Effector memory CD4-positive, alpha-beta T cell (primary cell): ENCODE measurements around the gene PSMG2.

ENCODE experiments used
- DNase-seq, 3 donors: peaks; one replicate each; pipeline ENCODE4 v3.0.0-alpha.2; 2020
- H3K27ac ChIP-seq: 2 replicates; pipeline ENCODE4 v1.7.0; 2013; ENCODE audit warnings: mild to moderate bottlenecking, low read length, moderate library complexity; ENCODE audit not compliant: insufficient read depth, poor library complexity, severe bottlenecking
- H3K27me3 ChIP-seq: replicated peaks from 2 replicates; pipeline ENCODE4 v1.7.0; 2013; ENCODE audit warnings: mild to moderate bottlenecking, low read length; ENCODE audit not compliant: insufficient read depth, control insufficient read depth, poor library complexity, severe bottlenecking
- H3K36me3 ChIP-seq: 2 replicates; pipeline ENCODE4 v1.7.0; 2013; ENCODE audit warnings: mild to moderate bottlenecking, low read length, moderate library complexity; ENCODE audit not compliant: control insufficient read depth, insufficient read depth
- H3K4me1 ChIP-seq: 2 replicates; pipeline ENCODE4 v1.7.0; 2013; ENCODE audit warnings: low read length, mild to moderate bottlenecking; ENCODE audit not compliant: control insufficient read depth, insufficient read depth, poor library complexity, severe bottlenecking
- H3K4me3 ChIP-seq: 2 replicates; pipeline ENCODE4 v1.7.0; 2013; ENCODE audit warnings: low read length, low read depth, mild to moderate bottlenecking; ENCODE audit not compliant: insufficient read depth, poor library complexity, severe bottlenecking
- H3K9me3 ChIP-seq: 2 replicates; pipeline ENCODE4 v1.7.0; 2013; ENCODE audit warnings: mild to moderate bottlenecking, low read length, moderate library complexity; ENCODE audit not compliant: control insufficient read depth

Gene PSMG2

DNA sequence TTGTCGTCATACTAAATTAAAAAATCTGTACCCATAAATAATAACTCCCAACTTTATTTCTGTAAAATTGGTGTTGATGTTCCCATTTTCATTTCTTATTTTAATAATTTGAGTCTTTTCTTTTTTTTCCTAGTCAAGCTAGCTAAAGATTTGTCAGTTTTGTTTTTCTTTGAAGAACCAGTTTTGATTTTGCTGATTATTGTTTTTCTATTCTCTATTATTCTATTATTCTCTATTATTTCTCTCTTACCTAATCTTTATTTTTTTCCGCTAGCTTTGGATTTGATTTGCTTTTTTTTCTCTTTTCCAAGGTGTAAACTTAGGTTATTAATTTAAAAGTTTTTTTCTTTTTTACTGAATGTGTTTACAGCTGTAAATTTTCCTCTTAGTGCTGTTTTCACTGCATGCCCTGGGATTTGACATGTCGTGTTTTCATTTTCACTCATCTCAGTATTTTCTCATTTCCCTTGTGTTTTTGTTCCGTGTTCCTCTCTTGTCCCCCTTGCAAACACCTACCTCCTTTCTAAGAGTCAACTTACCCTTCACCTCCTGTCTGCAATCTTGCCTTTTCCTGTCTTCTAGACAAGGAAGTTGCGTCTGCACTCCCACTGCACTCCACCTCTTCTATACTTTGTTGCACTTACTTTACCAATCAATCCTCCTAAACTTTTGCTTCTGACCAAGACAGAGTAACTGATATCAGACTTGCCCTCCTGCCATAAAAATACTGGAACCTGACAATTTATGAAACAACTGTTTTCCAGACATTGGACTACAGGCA, 18.8 kb downstream of the PSMG2 start:
- H3K27ac ChIP-seq = no peak overlapping the region
- H3K9me3 ChIP-seq = no peaks in the 10 kb centered on the region
- no peak overlapping the region for H3K4me3 ChIP-seq
- no peaks in the 10 kb centered on the region for H3K27me3 ChIP-seq
- no peaks in the 10 kb centered on the region for H3K4me1 ChIP-seq
- H3K36me3 ChIP-seq = peaks cover 52% of the 10 kb centered on the region
- DNase-seq = no peak

DNA sequence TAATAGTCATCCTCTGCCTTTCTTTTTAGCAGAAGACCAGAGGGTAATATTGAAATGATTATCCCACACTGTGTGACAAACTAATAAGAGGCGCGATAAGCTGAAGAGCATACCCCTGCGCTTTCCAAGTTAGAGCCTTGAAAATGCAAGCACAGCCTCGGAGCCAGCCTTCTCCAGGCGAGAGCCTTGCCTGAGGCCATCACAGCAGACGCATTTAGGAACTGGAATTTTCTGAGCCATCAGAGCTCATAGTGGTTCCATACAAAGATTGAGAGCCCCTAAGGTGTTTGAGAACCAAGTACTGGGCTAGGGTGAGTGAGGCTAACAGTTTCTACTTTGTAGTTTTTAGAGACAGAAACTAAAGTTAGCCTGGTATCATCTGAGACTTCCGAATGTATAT, 19.9 kb downstream of the PSMG2 start:
- peaks cover 45% of the 10 kb centered on the region for H3K36me3 ChIP-seq
- H3K9me3 ChIP-seq = no peaks in the 10 kb centered on the region
- no peak overlapping the region for H3K4me3 ChIP-seq
- DNase-seq = no peak
- no peaks in the 10 kb centered on the region for H3K27me3 ChIP-seq
- no peak overlapping the region for H3K27ac ChIP-seq
- H3K4me1 ChIP-seq = no peaks in the 10 kb centered on the region

DNA sequence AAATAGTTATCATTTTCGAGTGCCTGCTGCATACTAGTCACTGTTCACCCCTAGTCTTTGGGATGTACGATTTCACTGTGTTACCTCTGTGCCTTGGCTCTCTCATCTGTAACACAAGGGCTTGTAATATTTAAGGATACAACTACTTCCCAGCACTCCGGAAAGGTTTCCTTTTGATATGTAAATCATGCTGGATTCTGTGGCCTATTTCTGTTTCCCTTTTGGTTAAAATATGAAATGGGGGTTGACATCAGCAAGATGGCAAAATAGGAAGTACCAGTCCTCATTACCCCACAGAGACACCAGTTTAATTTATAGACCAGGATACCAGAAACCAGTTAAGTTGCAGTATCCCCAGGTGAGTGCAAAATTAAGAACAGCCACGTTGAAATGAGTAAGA, 23.5 kb downstream of the PSMG2 start:
- no peak overlapping the region for H3K27ac ChIP-seq
- H3K9me3 ChIP-seq = no peaks in the 10 kb centered on the region
- DNase-seq = no peak
- peaks cover 20% of the 10 kb centered on the region for H3K36me3 ChIP-seq
- no peaks in the 10 kb centered on the region for H3K4me1 ChIP-seq
- H3K4me3 ChIP-seq = no peak overlapping the region
- no peaks in the 10 kb centered on the region for H3K27me3 ChIP-seq

DNA sequence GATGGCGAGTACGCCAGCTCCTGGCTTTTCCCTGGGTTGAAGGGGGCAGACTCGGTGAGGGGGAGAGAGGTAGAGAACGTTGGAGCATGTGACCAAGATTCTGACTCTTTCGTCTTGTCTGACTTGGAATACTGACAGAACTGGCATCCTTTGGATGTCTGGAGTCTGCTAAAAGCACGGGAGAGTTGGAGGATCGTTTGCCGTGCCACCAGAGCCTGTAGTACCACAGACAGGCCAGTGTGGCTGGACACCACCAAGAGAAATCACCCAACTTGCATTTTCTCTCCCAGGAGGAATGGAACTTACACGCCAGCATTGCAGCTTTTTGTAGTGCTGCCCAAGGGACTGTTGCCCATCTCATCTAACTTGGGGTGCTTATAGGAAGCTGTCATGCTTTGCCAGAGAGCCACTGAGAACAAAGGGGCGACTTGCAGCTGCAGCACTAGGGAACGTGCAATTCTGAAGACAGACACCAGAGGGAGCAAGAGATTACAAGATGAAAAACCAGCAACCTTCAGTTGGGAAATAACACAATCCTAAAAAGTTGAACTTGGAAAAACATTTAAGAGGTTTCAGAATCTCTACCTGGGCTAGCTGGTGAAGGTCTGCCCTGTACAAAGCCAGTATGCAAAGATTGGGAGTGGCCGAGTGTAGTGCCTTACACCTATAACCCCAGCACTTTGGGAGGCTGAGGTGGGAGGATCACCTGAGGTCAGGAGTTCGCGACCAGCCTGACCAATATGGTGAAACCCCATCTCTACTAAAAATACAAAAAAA, 24.1 kb downstream of the PSMG2 start:
- DNase-seq = peak; percentile 13 to 57 (median 20)
- no peak overlapping the region for H3K27ac ChIP-seq
- no peaks in the 10 kb centered on the region for H3K9me3 ChIP-seq
- H3K4me1 ChIP-seq = no peaks in the 10 kb centered on the region
- no peak overlapping the region for H3K4me3 ChIP-seq
- H3K36me3 ChIP-seq = peaks cover 20% of the 10 kb centered on the region
- no peaks in the 10 kb centered on the region for H3K27me3 ChIP-seq

DNA sequence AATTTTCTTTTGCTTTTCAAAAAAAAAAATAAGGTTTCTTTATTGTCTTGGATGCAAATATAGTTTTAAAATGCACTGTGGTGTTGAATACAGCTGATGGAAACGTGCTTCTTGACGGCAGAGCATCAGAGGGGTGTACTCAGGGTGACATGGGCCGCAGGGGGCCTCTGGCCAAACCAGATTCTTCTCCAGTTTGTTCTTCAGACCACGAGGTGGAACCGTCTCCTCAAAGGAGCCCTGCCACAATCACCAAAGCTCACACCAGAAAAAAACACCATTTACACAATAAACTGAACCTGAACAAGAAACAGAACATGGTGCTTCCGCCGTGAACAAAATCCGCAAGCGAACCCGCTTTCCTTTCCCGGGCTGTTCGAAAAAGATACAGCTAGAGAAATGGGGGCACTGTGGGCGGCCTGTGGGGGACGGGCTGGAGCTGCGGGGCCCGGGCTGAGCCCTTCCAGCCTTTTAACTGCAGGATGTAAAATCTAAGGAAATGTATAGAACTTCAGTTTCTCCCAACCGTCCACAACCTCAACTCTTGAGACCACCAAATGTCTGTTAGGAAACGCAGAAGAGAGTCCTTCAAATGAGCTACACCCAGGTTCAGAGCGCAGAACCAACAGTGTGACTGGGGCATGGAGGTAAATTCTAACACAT, 34.5 kb downstream of the PSMG2 start:
- H3K27ac ChIP-seq = no peak overlapping the region
- H3K36me3 ChIP-seq = no peaks in the 10 kb centered on the region
- H3K4me1 ChIP-seq = no peaks in the 10 kb centered on the region
- no peak overlapping the region for H3K4me3 ChIP-seq
- no peaks in the 10 kb centered on the region for H3K27me3 ChIP-seq
- no peak for DNase-seq
- H3K9me3 ChIP-seq = no peaks in the 10 kb centered on the region

DNA sequence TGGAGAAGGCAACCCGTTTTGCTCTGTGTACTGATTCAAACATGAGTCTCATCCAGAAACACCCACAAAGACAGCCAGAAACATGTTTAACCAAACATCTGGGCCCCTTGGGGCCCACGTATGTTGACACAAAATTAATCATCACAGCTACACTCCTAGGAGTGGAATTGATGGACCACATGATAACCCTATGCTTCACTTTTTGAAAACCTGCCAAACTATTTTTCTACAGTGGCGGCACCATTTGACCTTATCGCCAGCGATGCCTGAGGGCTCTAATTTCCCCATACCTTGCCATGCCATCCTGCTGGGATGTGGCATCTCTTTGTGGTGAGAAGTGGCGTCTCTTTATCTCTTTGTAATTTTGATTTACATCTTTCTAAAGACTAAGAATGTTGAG, 38.5 kb downstream of the PSMG2 start:
- no peaks in the 10 kb centered on the region for H3K4me1 ChIP-seq
- H3K36me3 ChIP-seq = no peaks in the 10 kb centered on the region
- H3K9me3 ChIP-seq = no peaks in the 10 kb centered on the region
- H3K27me3 ChIP-seq = no peaks in the 10 kb centered on the region
- H3K4me3 ChIP-seq = no peak overlapping the region
- H3K27ac ChIP-seq = no peak overlapping the region
- DNase-seq = no peak

DNA sequence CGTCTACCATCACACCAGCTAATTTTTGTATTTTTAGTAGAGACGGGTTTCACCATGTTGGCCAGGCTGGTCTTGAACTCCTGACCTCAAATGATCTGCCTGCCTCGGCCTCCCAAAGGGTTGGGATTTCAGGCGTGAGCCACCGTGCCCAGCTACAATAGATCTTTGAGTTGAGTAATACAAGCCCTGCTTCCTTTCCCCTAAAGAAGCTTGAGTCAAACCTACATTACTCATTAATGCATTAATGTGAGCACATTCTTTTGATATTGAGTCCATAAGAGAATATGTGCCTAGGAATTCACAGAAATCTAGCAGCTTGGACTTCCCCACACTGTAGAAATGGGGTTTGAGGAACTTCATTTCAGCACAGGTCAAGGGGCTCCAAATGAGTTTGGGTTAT, 39.6 kb downstream of the PSMG2 start:
- no peaks in the 10 kb centered on the region for H3K9me3 ChIP-seq
- no peaks in the 10 kb centered on the region for H3K36me3 ChIP-seq
- no peaks in the 10 kb centered on the region for H3K4me1 ChIP-seq
- H3K27me3 ChIP-seq = no peaks in the 10 kb centered on the region
- H3K27ac ChIP-seq = no peak overlapping the region
- DNase-seq = no peak
- no peak overlapping the region for H3K4me3 ChIP-seq

DNA sequence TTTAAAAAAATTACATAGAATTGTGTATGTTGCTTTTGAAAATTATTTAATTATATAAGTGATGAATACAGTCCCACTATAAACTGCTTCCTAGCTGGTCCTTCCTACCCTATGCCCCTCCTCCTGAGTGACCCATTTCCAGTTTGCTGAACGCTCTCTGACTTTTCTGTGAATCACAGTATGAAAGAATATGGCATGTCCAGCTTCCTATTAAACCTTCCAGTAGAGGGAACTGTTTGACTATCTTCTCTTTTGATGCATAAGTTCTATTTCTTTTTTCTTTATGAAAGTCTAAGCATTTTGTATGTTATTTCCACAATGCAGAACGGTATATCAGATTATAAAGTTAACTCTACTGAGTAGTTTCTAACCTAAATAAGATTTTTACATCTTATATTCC, 41.3 kb downstream of the PSMG2 start:
- no peaks in the 10 kb centered on the region for H3K36me3 ChIP-seq
- no peaks in the 10 kb centered on the region for H3K27me3 ChIP-seq
- no peak overlapping the region for H3K4me3 ChIP-seq
- H3K4me1 ChIP-seq = no peaks in the 10 kb centered on the region
- H3K9me3 ChIP-seq = no peaks in the 10 kb centered on the region
- DNase-seq = no peak
- H3K27ac ChIP-seq = no peak overlapping the region

DNA sequence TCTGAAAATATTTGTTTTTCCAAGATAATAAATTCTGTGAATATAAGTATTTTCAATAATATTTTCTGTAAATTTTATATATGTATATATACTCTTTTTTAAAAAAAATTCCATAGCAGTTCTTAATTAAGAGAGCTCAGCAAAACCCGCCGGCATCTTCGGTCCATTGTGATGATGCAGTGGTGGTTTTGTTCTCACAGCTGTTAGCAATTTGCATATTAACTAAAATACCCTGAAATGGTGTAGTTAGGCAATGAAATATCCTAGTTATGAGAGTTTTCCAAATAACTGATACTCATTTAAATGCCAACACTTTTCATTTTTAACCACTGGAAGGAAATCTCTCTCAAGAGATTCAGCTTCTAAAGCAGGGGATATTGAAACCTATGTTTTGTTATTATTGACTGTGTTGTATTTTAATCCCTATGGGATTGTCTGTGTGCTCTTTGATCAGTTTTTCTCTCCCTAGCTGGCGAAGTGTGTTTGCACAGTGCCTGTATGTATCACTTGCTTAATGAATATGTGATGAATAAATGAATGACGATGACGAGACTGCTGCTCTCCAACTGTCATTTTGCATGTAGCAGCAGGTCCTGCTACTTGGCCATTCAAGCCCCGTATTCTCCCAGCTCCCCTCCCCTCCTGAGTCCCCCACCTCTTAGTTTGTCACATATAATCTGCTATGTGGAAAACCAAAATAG, 42.4 kb downstream of the PSMG2 start:
- Histone ChIP-seq H3K4me1 (no peaks in the 10 kb centered on the region), H3K27ac (no peak overlapping the region), H3K27me3 (no peaks in the 10 kb centered on the region), H3K9me3 (no peaks in the 10 kb centered on the region), H3K36me3 (no peaks in the 10 kb centered on the region), H3K4me3 (no peak overlapping the region)
- DNase-seq = no peak
